ENCODE data around the gene DIP2B.

- TF ChIP-seq, protein P1, sequence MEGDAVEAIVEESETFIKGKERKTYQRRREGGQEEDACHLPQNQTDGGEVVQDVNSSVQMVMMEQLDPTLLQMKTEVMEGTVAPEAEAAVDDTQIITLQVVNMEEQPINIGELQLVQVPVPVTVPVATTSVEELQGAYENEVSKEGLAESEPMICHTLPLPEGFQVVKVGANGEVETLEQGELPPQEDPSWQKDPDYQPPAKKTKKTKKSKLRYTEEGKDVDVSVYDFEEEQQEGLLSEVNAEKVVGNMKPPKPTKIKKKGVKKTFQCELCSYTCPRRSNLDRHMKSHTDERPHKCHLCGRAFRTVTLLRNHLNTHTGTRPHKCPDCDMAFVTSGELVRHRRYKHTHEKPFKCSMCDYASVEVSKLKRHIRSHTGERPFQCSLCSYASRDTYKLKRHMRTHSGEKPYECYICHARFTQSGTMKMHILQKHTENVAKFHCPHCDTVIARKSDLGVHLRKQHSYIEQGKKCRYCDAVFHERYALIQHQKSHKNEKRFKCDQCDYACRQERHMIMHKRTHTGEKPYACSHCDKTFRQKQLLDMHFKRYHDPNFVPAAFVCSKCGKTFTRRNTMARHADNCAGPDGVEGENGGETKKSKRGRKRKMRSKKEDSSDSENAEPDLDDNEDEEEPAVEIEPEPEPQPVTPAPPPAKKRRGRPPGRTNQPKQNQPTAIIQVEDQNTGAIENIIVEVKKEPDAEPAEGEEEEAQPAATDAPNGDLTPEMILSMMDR (IDR thresholded peaks at IDR 0.05; ENCODE audit: low read depth, low read length), result no peak
- TF ChIP-seq EZH2phosphoT487 (IDR thresholded peaks at IDR 0.05; ENCODE audit: low read depth), result no peak
These were observed 52.6 kb downstream of the DIP2B start for GRCh38 chr12:50557421-50557820.

Measured in OCI-LY3 (cell line).